K562 (cell line): ENCODE measurements around the gene NAP1L1. TPM values are rescaled to one million over a fixed set of nuclear protein-coding genes. Genes with fewer than 3 reads are reported as not detected.

ENCODE experiments used
- BRCA1 ChIP-seq, 2 experiments: fragments of 450-650 bp in 1 of 2; sonication (generic) in 1 of 2; formaldehyde crosslinking in 1 of 2; IDR thresholded peaks; 2 replicates each; pipeline versions ENCODE4 v1.5.0 to v1.6.1; 2017 to 2020; ENCODE audit warnings: mild to moderate bottlenecking in 1 of 2, missing genetic modification reagents in 1 of 2
- CHD1 ChIP-seq: fragments of 200-600 bp; sonication (generic); IDR thresholded peaks from one replicate; pipeline ENCODE4 v1.6.1; 2012; ENCODE audit warnings: mild to moderate bottlenecking, moderate library complexity, low read length, inconsistent platforms
- CHD4 ChIP-seq: fragments of 200-600 bp; sonication (generic); IDR thresholded peaks from 3 replicates; pipeline ENCODE4 v1.6.1; 2012; ENCODE audit warnings: low read depth, mild to moderate bottlenecking, mixed read lengths, low read length, inconsistent platforms; ENCODE audit not compliant: insufficient read depth, insufficient replicate concordance, poor library complexity, severe bottlenecking
- DNMT1 ChIP-seq: fragments of 450-650 bp; IDR thresholded peaks from 2 replicates; pipeline ENCODE4 v1.6.1; 2016; ENCODE audit warnings: antibody characterized with exemption, mild to moderate bottlenecking
- EGR1 ChIP-seq: fragments of 450-650 bp; conservative IDR thresholded peaks from 2 replicates; pipeline ENCODE4 v1.6.1; 2017; ENCODE audit warnings: mild to moderate bottlenecking
- ESRRA ChIP-seq: fragments of 450-650 bp; IDR thresholded peaks from 2 replicates; pipeline ENCODE4 v1.6.1; 2014; ENCODE audit warnings: low read depth, mild to moderate bottlenecking, moderate library complexity, borderline replicate concordance
- GTF2E2 ChIP-seq: fragments of 200-800 bp; sonication (Bioruptor generic); IDR thresholded peaks from 2 replicates; pipeline ENCODE4 v1.6.1; 2016; ENCODE audit warnings: missing genetic modification characterization, missing compliant biosample characterization
- MAZ ChIP-seq, 2 experiments: fragments of 450-650 bp in 1 of 2; sonication (generic) in 1 of 2; formaldehyde crosslinking; IDR thresholded peaks in 1 of 2; conservative IDR thresholded peaks in 1 of 2; 2 replicates each; pipeline versions ENCODE4 v1.4.0 to v1.5.0; 2020; ENCODE audit warnings: mild to moderate bottlenecking in 1 of 2, missing genetic modification reagents in 1 of 2
- MTA1 ChIP-seq: fragments of 450-650 bp; IDR thresholded peaks from 2 replicates; pipeline ENCODE4 v1.6.1; 2017; ENCODE audit warnings: borderline replicate concordance
- RBM22 ChIP-seq: fragments of 200-400 bp; formaldehyde crosslinking; IDR thresholded peaks from 2 replicates; pipeline ENCODE4 v1.6.1; 2018; ENCODE audit warnings: low read length, low read depth; ENCODE audit not compliant: poor library complexity, severe bottlenecking
- SMAD4 ChIP-seq: fragments of 250-450 bp; sonication (Bioruptor Pico); conservative IDR thresholded peaks from 2 replicates; pipeline ENCODE4 v1.8.0; 2021; ENCODE audit warnings: inconsistent platforms, mild to moderate bottlenecking, moderate library complexity
- ZNF41 ChIP-seq: fragments of 250-450 bp; sonication (Bioruptor Pico); conservative IDR thresholded peaks from 2 replicates; pipeline ENCODE4 v1.4.0; 2020; ENCODE audit warnings: mild to moderate bottlenecking
- polyA plus RNA-seq, 8 experiments: library from polyadenylated mRNA; depleted of rRNA in 4 of 8; stranded (reverse) in 5 of 8; unstranded in 3 of 8; fragments of >200 nt; fragmentation: Nextera tagmentation in 2 of 8; fragmentation: Illumina TruSeq in 1 of 8; extraction: Ambion mirVana in 2 of 8; extraction: Trizol in 1 of 8; gene quantifications; 2 replicates each; pipeline versions ENCODE4 v1.2.1 to v1.2.3, GENCODE V29; 2011 to 2014; ENCODE audit warnings: inconsistent platforms in 1 of 8, missing spikeins in 1 of 8
- total RNA-seq, 7 experiments: library from RNA; depleted of rRNA in 6 of 7; stranded (reverse); fragments of >200 nt in 6 of 7; fragmentation: Illumina TruSeq in 2 of 7; extraction: Trizol in 2 of 7; gene quantifications; 2 replicates each; pipeline versions ENCODE4 v1.2.1 to v1.2.3, GENCODE V29; 2011 to 2021; ENCODE audit warnings: low replicate concordance in 1 of 7
- TF ChIP-seq, protein P1 (sequence below): fragments of 200-600 bp; sonication (generic); IDR thresholded peaks from one replicate; pipeline ENCODE4 v1.6.1; 2012; ENCODE audit warnings: mild to moderate bottlenecking, low read depth, low read length, inconsistent platforms
- TF ChIP-seq, protein P2 (sequence below): sonication (generic); formaldehyde crosslinking; IDR thresholded peaks from 2 replicates; pipeline ENCODE4 v1.8.1; 2022; ENCODE audit warnings: missing genetic modification reagents

NAP1L1 gene
- total and polyA plus RNA-seq, 9 of the 15 experiments (the other 6 are each of a cell fraction or from before 2014, with no cell fraction given) = 287 to 747 (median 450) TPM

DNA sequence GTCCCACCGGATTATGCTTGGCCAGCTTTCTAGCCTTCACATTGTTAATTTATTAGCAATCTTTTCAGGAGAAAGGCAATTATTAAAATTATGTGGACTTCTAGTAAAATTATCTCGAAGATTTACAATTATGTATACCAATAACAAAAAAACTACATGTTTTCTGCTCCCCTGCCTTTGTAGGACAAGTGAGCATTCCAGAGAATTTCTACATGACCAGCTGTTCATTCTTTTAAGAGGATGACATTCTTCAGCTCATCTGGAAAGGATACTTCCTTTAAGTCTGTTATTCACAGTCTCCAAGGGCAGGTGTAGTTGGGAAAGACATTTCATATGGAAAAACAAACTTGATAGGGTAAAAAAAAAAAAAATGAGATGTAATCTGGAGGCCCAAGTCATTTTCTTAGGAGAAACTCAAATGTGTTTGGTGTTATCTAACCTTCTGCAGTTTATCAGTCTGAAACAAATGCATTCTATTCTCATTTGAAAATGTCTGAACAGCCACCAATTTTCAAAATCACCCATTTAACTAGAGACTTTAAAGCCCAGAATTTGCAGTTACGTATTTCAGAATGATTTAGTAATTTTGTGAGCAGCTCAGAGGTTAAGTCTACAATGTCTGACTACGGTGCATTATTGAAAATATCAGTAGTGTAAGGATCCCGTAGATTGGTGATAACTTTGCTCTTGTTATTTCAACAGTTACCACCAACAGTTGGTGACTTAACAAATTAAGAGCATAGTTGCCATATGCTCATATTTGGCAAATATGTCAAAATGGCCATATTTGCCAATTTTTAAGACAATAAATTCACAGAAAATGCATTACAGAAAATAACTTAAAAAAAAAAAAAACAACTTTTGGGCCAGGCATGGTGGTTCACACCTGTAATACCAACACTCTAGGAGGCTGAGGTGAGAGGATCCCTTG lies 51.1 kb downstream of the NAP1L1 start (continued):
- no peak for TF ChIP-seq MTA1
- TF ChIP-seq SMAD4 = no peak
- no peak for TF ChIP-seq BRCA1 (IDR thresholded peaks at IDR 0.05)
- no peak for TF ChIP-seq BRCA1 (CRISPR knock-in tag; IDR thresholded peaks at IDR 0.05)
- no peak for TF ChIP-seq DNMT1
- no peak for TF ChIP-seq MAZ (CRISPR knock-in tag; conservative IDR thresholded peaks at IDR 0.05 in 1 of 2, IDR thresholded peaks at IDR 0.05 in 1 of 2)
- TF ChIP-seq, protein P1, sequence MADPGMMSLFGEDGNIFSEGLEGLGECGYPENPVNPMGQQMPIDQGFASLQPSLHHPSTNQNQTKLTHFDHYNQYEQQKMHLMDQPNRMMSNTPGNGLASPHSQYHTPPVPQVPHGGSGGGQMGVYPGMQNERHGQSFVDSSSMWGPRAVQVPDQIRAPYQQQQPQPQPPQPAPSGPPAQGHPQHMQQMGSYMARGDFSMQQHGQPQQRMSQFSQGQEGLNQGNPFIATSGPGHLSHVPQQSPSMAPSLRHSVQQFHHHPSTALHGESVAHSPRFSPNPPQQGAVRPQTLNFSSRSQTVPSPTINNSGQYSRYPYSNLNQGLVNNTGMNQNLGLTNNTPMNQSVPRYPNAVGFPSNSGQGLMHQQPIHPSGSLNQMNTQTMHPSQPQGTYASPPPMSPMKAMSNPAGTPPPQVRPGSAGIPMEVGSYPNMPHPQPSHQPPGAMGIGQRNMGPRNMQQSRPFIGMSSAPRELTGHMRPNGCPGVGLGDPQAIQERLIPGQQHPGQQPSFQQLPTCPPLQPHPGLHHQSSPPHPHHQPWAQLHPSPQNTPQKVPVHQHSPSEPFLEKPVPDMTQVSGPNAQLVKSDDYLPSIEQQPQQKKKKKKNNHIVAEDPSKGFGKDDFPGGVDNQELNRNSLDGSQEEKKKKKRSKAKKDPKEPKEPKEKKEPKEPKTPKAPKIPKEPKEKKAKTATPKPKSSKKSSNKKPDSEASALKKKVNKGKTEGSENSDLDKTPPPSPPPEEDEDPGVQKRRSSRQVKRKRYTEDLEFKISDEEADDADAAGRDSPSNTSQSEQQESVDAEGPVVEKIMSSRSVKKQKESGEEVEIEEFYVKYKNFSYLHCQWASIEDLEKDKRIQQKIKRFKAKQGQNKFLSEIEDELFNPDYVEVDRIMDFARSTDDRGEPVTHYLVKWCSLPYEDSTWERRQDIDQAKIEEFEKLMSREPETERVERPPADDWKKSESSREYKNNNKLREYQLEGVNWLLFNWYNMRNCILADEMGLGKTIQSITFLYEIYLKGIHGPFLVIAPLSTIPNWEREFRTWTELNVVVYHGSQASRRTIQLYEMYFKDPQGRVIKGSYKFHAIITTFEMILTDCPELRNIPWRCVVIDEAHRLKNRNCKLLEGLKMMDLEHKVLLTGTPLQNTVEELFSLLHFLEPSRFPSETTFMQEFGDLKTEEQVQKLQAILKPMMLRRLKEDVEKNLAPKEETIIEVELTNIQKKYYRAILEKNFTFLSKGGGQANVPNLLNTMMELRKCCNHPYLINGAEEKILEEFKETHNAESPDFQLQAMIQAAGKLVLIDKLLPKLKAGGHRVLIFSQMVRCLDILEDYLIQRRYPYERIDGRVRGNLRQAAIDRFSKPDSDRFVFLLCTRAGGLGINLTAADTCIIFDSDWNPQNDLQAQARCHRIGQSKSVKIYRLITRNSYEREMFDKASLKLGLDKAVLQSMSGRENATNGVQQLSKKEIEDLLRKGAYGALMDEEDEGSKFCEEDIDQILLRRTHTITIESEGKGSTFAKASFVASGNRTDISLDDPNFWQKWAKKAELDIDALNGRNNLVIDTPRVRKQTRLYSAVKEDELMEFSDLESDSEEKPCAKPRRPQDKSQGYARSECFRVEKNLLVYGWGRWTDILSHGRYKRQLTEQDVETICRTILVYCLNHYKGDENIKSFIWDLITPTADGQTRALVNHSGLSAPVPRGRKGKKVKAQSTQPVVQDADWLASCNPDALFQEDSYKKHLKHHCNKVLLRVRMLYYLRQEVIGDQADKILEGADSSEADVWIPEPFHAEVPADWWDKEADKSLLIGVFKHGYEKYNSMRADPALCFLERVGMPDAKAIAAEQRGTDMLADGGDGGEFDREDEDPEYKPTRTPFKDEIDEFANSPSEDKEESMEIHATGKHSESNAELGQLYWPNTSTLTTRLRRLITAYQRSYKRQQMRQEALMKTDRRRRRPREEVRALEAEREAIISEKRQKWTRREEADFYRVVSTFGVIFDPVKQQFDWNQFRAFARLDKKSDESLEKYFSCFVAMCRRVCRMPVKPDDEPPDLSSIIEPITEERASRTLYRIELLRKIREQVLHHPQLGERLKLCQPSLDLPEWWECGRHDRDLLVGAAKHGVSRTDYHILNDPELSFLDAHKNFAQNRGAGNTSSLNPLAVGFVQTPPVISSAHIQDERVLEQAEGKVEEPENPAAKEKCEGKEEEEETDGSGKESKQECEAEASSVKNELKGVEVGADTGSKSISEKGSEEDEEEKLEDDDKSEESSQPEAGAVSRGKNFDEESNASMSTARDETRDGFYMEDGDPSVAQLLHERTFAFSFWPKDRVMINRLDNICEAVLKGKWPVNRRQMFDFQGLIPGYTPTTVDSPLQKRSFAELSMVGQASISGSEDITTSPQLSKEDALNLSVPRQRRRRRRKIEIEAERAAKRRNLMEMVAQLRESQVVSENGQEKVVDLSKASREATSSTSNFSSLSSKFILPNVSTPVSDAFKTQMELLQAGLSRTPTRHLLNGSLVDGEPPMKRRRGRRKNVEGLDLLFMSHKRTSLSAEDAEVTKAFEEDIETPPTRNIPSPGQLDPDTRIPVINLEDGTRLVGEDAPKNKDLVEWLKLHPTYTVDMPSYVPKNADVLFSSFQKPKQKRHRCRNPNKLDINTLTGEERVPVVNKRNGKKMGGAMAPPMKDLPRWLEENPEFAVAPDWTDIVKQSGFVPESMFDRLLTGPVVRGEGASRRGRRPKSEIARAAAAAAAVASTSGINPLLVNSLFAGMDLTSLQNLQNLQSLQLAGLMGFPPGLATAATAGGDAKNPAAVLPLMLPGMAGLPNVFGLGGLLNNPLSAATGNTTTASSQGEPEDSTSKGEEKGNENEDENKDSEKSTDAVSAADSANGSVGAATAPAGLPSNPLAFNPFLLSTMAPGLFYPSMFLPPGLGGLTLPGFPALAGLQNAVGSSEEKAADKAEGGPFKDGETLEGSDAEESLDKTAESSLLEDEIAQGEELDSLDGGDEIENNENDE = no peak
- no peak for TF ChIP-seq EGR1
- no peak for TF ChIP-seq CHD1
- no peak for TF ChIP-seq ESRRA
- no peak for TF ChIP-seq CHD4
- TF ChIP-seq, protein P2, sequence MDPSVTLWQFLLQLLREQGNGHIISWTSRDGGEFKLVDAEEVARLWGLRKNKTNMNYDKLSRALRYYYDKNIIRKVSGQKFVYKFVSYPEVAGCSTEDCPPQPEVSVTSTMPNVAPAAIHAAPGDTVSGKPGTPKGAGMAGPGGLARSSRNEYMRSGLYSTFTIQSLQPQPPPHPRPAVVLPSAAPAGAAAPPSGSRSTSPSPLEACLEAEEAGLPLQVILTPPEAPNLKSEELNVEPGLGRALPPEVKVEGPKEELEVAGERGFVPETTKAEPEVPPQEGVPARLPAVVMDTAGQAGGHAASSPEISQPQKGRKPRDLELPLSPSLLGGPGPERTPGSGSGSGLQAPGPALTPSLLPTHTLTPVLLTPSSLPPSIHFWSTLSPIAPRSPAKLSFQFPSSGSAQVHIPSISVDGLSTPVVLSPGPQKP (CRISPR knock-in tag) = no peak
- no peak for TF ChIP-seq ZNF41 (CRISPR knock-in tag)
- TF ChIP-seq GTF2E2 (tag) = no peak
- TF ChIP-seq RBM22 = no peak
